H54 (cell line): Measurements from ENCODE around the gene MTCL1.

Source experiments
- DNase-seq: peaks from one replicate; pipeline ENCODE4 v3.0.0; 2011; ENCODE audit warnings: low spot score, mixed read lengths; ENCODE audit not compliant: insufficient read length
- FAIRE-seq: peaks from 3 replicates; lab custom pipeline; 2011; peaks lifted over from hg19 to GRCh38; lab: Jason Lieb, UNC
- POLR2A ChIP-seq: IDR thresholded peaks from 2 replicates; pipeline ENCODE4 v1.6.1; 2011; ENCODE audit warnings: low read depth, mild to moderate bottlenecking, low read length

Gene MTCL1

DNA sequence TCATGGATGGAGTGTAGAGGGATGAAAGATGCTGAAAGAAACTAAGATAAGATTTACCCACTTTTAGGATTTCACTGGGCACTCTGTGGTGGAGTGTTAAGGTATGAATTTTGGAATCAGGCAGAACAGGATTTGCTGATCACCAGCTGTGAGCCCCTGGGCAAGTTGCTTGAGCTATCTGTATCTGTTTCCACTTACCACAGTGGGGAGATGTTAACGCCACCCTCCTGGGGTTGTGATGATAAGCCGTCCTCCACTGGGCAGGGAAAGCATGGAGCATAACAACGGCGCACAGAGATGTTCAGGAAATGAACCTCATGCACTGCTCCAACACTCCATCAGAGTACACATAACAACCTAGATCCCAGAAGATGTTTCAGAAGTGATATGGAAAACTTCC is 160.6 kb downstream of the MTCL1 start:
- no peak for TF ChIP-seq POLR2A
- DNase-seq, result no peak
- no peak for FAIRE-seq

DNA sequence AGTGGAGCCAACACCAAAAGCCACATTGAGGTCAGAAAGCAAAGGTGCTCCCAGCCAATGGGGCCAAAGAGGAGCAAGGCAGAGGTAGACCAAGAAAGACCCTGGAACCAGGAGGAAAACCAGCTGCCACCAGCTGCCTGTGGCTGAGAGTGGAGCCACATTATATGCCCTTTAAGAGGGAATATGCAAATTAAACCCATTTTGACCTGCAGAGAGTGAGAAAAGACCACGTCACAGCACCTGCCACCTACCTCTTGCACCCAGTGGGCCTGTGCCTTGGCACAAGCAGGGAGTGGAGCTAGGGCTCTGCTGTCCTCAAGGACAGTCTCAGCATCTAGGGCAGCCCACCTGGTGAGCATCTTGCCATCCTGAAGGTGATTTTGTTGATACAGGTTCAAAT is 161.3 kb downstream of the MTCL1 start:
- no peak for FAIRE-seq
- no peak for DNase-seq
- no peak for TF ChIP-seq POLR2A

DNA sequence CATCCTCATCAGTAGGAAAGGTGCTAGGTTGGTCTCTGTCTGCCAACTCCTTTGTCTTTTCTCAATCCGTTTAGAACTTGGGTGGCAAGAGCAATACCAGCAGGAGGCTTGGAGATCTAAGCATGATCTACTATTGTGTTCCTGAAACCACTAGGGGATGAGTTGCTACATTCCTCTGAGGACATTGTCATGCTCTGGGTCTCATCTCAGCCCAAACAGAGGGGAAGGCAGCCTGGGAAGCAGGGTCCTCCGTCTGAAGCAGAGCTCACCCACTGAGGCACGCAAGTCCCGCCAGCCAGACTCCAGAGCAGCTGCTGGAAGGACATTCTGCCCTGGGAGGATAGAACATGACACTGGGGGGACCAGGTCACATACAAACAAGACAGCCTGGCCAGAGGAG is 162.9 kb downstream of the MTCL1 start:
- TF ChIP-seq POLR2A, result no peak
- no peak for FAIRE-seq
- no peak for DNase-seq

- FAIRE-seq, result no peak
- TF ChIP-seq POLR2A, result no peak
- no peak for DNase-seq
These were observed 163.5 kb downstream of the MTCL1 start for GRCh38 chr18:8868779-8869415.

DNA sequence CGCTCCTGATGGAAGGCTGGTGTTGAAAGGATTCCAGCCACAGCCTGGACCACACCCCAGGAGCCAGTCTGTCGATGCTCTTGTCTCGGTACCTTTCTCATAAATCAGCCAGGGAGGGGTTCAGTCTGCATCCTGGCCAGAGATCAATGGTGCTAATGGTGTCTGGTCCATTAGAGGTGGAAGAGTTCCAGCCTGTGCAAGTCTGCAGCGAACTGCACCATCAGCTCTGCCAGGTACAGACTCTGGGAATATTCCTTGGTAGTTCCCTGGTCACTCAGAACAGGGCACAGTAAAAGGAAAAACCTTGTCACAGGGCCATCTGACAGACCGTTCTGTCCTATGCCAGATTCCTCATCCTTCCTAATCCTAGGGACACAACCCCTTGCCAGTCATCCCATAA is 164.3 kb downstream of the MTCL1 start:
- no peak for TF ChIP-seq POLR2A
- DNase-seq (no peak), FAIRE-seq (no peak)

- FAIRE-seq (no peak), DNase-seq (no peak)
- TF ChIP-seq POLR2A, result no peak
These were observed 165.2 kb downstream of the MTCL1 start for GRCh38 chr18:8870528-8870927.

GRCh38 chr18:8871489-8871888 is 166.1 kb downstream of the MTCL1 start:
- no peak for TF ChIP-seq POLR2A
- FAIRE-seq, result no peak
- DNase-seq, result no peak

DNA sequence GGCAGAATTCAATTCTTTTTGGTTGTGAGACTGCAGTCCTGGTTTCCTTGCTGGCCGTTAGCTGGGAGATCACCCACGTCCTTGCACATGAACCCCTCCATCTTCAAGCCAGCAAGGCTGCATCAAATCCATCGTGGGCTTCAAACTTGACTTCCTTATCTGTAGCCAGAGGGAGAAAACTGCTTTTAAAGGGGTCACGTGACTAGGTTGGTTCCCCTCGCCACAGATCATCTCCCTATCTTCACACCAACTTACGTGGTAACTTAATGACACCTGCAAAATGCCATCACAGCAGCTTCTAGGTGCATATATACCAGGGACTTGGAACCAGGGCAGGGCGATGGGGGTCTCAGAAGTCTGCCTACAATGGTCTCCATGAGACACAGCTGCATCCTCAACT is 169.5 kb downstream of the MTCL1 start:
- no peak for TF ChIP-seq POLR2A
- DNase-seq (no peak), FAIRE-seq (no peak)

DNA sequence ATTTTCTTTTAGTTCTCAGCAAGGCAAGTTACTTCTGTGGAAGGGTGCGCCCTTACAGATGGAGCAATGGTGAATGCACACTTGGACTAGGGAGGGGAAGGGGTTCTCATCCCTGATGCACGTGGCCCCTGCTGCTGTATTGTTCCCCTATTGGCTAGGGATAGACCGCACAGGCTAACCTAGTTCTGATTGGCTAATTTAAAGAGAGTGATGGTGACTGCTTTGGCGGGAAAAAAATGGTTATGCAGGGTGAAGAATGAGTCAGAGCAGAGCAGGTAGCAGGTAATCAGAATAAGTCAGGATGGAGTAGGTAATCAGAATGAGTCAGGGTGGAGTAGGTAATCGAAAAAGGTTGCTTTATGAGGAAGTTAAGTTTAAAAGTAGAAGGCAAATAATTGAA is 171.5 kb downstream of the MTCL1 start:
- TF ChIP-seq POLR2A, result no peak
- no peak for DNase-seq
- FAIRE-seq, result no peak

GRCh38 chr18:8881103-8881502 is 175.7 kb downstream of the MTCL1 start:
- FAIRE-seq, result no peak
- no peak for TF ChIP-seq POLR2A

More at GRCh38 chr18:8881103-8881502, 175.7 kb downstream of the MTCL1 start:
- no peak for DNase-seq
